Neutrophil (primary cell): ENCODE data around the gene CERKL.

ENCODE experiments used
- H3K27ac ChIP-seq: fragments of 200-600 bp; sonication (generic); 2 replicates; pipeline ENCODE4 v1.5.1; 2016; ENCODE audit warnings: mild to moderate bottlenecking, moderate library complexity
- H3K27me3 ChIP-seq: fragments of 200-600 bp; sonication (generic); 2 replicates; pipeline ENCODE4 v1.6.0; 2016; ENCODE audit warnings: mild to moderate bottlenecking
- H3K36me3 ChIP-seq: fragments of 200-600 bp; sonication (generic); 2 replicates; pipeline ENCODE4 v1.5.1; 2017
- H3K4me1 ChIP-seq, 2 experiments: fragments of 200-600 bp in 1 of 2; sonication (generic) in 1 of 2; 1 replicate in 1 of 2; 2 replicates in 1 of 2; pipeline versions ENCODE4 v1.5.1 to v1.6.1; 2013 to 2016; ENCODE audit warnings: low read depth in 1 of 2, low read length in 1 of 2, mild to moderate bottlenecking in 1 of 2, moderate library complexity in 1 of 2; ENCODE audit not compliant: control insufficient read depth in 1 of 2, insufficient read depth in 1 of 2
- H3K4me3 ChIP-seq, 2 experiments: fragments of 200-600 bp in 1 of 2; sonication (generic) in 1 of 2; 1 replicate in 1 of 2; 2 replicates in 1 of 2; pipeline ENCODE4 v1.5.1; 2013 to 2016; ENCODE audit warnings: low read depth in 1 of 2, low read length in 1 of 2, mild to moderate bottlenecking in 1 of 2, moderate library complexity in 1 of 2
- H3K9me3 ChIP-seq: fragments of 200-600 bp; sonication (generic); 2 replicates; pipeline ENCODE4 v1.5.1; 2016
- TF ChIP-seq, protein P1 (sequence below): fragments of 200-600 bp; sonication (generic); IDR thresholded peaks from 2 replicates; pipeline ENCODE4 v1.5.1; 2016; ENCODE audit warnings: antibody characterized with exemption

CERKL gene

DNA sequence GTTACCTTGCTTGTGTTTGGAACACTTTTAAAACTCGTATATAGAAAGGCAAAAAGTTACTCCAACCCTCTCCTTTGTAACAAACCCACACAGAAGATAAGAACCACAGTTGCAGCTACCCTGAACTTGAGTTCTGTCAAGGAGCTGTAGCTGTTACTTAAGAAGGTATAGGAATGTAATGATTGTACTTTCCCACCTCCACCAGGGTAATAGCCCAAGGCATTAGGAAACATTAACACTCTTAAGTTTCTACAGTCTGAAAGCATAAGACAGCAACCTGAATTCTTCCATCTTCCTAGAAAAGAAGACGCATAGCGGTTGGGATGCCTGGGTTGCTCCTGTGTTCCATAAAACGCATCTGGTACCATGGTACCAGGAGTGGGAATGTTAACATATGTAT lies 156.7 kb downstream of the CERKL start:
- no peak overlapping the region for H3K27ac ChIP-seq
- H3K9me3 ChIP-seq, result no peaks in the 10 kb centered on the region
- H3K4me1 ChIP-seq, result no peaks in the 10 kb centered on the region
- TF ChIP-seq, protein P1, sequence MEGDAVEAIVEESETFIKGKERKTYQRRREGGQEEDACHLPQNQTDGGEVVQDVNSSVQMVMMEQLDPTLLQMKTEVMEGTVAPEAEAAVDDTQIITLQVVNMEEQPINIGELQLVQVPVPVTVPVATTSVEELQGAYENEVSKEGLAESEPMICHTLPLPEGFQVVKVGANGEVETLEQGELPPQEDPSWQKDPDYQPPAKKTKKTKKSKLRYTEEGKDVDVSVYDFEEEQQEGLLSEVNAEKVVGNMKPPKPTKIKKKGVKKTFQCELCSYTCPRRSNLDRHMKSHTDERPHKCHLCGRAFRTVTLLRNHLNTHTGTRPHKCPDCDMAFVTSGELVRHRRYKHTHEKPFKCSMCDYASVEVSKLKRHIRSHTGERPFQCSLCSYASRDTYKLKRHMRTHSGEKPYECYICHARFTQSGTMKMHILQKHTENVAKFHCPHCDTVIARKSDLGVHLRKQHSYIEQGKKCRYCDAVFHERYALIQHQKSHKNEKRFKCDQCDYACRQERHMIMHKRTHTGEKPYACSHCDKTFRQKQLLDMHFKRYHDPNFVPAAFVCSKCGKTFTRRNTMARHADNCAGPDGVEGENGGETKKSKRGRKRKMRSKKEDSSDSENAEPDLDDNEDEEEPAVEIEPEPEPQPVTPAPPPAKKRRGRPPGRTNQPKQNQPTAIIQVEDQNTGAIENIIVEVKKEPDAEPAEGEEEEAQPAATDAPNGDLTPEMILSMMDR, result no peak
- no peaks in the 10 kb centered on the region for H3K27me3 ChIP-seq
- H3K4me3 ChIP-seq, result no peak overlapping the region
- peaks cover 73% of the 10 kb centered on the region for H3K36me3 ChIP-seq

DNA sequence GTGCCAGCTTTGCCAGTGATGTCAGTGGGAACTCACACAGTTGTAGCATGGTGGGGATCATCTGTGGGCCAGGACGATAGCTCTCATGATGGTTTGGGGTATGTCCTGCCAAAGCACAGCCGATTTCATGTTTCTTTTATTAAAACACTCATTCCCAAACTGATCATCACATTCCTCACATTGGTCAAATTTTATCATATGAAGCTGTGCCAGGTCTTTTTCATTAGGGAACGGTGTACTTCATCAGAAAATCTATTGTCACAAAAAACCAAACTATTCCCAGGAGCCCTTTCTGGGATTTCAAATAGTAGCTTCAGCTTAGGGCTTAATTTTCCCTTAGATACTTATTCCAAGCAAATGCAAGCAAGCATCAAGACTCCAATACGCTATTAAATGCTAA lies 157.7 kb downstream of the CERKL start:
- peaks cover 73% of the 10 kb centered on the region for H3K36me3 ChIP-seq
- H3K27me3 ChIP-seq, result no peaks in the 10 kb centered on the region
- H3K9me3 ChIP-seq, result no peaks in the 10 kb centered on the region
- H3K4me3 ChIP-seq, result no peak overlapping the region
- no peak overlapping the region for H3K27ac ChIP-seq
- H3K4me1 ChIP-seq, result no peaks in the 10 kb centered on the region
- TF ChIP-seq, protein P1, result no peak
